KG1 (cell line): ENCODE measurements around the gene WNT9B.

Source experiments
- DNase-seq: peaks from one replicate; lab custom pipeline; 2025; lab: John Stamatoyannopoulos, UW

WNT9B gene

DNA sequence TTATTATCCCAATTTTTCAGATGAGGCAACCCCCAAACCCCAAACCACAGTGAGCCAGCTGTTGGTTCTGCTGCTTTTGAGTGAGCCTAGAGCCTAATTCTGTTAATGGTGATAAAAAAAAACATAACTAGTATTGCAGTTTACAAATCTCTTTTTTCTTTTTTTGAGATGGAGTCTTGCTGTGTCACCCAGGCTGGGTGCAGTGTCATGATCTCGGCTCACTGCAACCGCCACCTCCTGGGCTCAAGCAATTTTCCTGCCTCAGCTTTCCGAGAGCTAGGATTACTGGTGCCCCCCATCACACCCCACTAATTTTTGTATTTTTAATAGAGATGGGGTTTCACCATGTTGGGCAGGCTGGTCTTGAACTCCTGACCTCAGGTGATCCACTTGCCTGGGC lies 3.1 kb downstream of the WNT9B start:
- DNase-seq: no peak

- DNase-seq: no peak
Measured at GRCh38 chr17:46854948-46855347, 3.6 kb downstream of the WNT9B start.

- DNase-seq: no peak
Measured at GRCh38 chr17:46857600-46857999, 6.2 kb downstream of the WNT9B start.

DNA sequence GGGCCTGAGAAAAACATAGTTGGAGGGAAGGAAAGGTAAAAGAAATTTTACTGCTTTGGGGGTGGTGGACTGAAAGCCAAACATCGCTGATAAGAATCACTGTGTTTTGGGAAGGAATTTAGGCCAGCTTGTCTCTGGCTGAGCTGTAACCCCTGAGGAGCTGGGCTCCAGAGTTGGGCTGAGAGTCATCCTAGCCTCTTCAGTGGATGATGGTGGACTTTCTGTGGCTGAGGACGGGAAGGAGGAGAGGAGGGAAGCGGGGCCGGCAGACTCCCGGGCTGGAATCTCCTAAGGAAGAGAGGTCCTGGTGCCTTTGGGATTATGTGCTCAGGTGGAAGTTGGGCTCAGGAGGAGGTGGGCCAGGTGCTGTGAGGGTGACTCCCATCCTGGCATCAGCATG lies 8.6 kb downstream of the WNT9B start:
- no peak for DNase-seq

DNA sequence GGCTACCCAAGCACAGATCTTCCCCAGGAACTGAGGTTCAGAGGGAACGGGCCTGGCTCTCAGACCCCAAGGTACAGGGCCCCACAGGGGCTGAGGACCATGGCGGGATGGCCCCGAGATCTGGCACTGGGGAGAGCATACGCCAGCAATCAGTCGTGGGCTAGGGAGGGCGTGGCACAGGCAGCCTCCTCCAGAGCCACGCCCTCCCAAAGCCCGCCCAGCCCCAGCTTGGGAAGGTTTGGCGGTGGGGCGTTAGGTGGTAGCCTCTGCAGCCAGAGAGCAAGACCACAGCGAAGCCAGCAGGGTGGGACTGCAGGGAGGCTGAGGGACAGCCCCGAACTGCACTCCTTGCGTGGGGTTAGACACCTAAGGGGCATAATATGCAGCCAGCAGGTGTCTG lies 11.6 kb downstream of the WNT9B start:
- DNase-seq: no peak

- no peak for DNase-seq
Measured at GRCh38 chr17:46863383-46864121, 12.2 kb downstream of the WNT9B start.

DNA sequence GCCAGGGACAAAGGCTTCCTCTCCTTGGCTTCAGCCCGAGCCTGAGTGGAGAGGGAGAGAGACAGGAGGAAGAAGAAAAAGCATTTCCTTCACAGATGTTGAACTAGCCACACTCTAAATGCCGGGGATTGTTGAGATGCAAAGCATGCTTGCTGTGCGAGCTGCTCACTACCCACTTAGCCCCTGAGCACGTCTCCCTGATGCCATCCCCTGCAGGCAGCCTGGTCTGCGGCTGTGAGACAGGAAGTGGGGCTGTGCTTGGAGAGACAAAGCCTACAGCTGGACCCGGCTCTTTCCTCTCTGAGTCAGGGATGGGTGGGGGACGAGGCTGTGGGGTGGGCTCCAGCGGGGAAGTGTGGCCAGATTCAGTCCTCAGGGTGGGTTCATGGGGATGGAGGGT lies 13.7 kb downstream of the WNT9B start:
- DNase-seq: no peak

DNA sequence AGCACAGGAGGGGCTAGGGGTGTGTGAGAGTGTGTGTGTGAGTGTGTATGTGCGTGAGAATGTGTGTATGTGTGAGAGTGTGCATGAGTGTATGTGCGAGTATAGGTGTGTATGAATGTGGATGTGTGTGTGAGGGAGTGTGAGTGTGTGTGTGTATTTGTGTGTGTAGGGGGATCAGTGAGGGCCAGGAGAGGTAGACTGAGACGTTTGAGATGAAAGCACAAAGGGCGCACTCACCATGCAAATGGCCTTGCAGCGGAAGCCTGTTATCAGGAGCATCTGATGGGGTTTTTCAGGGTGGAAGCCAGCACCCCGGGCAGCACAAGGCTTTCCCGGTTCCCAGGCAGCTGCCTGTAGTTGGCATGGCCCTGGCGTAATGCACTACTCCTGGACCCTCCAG lies 14.9 kb downstream of the WNT9B start:
- DNase-seq: no peak

DNA sequence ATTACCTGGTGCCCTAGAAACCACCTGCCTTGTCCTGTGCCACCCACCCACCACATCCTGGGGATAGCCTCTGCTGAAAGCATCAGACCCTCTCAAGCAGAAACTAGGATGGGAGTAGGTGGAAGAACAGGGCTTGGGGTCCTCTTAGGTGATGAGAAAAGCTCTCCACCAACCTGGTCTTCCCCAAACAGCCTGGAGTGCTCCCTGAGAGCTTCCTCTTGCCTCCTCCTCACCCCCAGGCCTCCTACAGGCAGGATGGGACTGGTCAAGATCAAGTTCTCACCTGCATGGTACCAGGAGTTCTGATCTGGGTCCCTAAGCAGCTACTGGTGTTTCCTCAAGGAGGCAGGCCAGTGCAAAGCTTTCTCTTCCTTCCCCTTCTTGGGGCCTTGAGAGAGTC lies 15.4 kb downstream of the WNT9B start:
- DNase-seq: no peak

DNA sequence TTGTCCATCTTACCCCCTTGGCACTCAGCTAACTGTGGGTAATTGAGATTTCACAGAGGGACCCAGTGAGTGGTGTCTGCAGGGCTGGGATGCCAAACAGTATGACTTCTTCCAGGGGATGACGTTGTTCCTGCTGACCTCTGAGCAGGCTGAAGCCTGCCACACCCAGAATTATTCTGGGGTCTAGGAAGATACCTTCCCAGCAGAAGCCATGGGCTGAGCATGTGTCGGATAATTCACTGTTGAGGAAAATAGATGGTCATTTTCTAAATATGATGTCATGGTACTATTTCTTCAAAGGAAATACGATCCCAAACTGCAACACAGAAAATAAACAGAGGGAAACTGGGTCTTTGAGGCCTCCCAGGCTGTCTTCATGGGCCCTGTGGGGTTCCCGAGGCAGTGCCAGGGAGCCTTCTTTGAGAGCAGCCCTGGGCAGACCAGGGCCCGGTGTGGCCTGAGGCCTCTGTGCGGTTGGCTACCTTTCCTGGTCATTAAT lies 17.4 kb downstream of the WNT9B start:
- DNase-seq: no peak

- no peak for DNase-seq
Measured at GRCh38 chr17:46869296-46869695, 17.9 kb downstream of the WNT9B start.

DNA sequence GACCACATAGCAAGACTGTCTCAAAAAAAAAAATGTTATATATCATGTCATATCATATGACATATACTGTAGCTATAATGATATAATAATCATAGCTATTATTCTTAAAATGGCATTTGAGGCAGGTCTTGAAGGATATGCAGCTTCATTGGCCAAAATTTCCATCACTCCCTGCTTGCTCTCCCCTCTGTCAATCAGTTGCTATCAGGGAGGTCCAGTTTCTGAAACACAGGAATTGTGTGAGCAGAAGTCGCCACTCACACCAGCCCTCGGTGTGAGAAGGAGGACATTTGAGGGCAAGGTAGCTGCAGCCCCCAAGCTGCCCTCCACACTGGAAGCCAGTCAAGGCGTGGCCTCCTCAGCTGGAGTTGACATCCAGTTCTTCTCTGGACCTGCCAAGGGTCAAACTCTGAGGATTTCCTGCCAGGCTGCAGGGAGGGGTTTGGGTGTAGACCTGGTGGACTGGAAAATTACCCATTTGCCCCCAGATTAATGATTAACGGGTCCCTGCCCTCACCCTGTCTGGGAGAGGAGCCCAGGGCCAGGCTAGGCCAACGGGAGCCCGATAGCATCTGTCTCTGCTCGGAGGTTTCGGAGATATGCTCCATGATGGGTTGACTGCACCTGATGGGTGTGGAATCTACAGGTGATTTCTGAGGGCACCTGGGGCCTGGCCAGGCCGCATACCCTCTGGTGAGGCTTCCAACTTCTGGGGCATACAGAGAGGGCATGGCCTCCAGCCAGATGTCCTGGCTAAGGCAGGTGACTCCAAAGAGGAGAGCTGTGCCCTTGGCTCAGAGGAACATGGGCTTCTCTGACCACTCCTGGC lies 18.8 kb downstream of the WNT9B start:
- no peak for DNase-seq

DNA sequence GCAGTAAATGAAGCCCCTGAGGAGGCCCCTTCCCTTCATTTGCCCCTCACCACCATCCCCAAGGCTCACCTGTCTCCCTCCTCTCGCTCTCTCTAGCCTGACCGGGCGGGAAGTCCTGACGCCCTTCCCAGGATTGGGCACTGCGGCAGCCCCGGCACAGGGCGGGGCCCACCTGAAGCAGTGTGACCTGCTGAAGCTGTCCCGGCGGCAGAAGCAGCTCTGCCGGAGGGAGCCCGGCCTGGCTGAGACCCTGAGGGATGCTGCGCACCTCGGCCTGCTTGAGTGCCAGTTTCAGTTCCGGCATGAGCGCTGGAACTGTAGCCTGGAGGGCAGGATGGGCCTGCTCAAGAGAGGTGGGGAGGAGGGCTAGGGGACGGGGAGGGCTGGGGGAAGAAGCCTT lies 21.0 kb downstream of the WNT9B start:
- DNase-seq: no peak

GRCh38 chr17:46873941-46874645 lies 22.7 kb downstream of the WNT9B start:
- DNase-seq: no peak

GRCh38 chr17:46874906-46875305 lies 23.5 kb downstream of the WNT9B start:
- DNase-seq: no peak

DNA sequence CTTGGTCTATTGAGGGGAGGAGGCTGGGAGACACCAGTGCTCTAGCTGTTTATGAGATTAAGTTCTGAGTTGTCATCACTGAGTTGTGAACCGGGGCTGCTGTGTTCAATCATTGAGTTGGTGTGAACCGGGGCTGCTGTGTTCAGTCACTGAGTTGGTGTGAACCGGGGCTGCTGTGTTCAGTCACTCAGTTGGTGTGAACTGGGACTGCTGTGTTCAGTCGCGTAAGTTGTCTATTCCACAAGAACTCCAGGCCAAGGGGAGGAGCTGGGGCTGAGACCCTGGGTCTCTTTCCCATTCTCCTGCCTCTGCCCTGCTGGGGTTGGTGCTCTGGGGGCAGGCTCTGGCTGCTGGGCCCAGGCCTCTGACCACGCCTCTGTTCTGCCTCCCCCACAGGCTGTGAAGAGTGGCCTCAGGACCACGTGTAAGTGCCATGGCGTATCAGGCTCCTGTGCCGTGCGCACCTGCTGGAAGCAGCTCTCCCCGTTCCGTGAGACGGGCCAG lies 24.5 kb downstream of the WNT9B start:
- DNase-seq: no peak

DNA sequence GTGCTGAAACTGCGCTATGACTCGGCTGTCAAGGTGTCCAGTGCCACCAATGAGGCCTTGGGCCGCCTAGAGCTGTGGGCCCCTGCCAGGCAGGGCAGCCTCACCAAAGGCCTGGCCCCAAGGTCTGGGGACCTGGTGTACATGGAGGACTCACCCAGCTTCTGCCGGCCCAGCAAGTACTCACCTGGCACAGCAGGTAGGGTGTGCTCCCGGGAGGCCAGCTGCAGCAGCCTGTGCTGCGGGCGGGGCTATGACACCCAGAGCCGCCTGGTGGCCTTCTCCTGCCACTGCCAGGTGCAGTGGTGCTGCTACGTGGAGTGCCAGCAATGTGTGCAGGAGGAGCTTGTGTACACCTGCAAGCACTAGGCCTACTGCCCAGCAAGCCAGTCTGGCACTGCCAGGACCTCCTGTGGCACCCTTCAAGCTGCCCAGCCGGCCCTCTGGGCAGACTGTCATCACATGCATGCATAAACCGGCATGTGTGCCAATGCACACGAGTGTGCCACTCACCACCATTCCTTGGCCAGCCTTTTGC lies 25.0 kb downstream of the WNT9B start:
- DNase-seq: no peak

- DNase-seq: no peak
Measured at GRCh38 chr17:46876926-46877325, 25.5 kb downstream of the WNT9B start.

DNA sequence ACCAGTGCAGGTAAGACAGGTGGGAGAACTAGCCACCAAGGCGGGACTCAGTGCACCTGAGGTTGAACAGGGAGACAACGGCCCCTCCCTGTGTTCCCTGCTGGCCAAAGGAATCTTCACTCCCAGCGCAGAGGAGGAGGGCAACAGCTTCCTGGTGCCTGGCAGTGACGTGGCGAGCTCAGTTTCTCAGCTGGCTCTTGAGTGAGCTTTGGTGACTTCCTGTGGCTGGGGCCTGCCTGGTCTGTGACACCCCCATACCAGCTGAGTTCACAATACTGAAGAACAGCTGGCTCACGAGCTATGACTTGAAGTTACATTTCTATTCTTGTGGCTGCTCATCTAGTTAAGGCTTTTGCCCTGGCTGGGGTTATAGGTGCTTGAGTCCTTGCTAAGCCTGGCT lies 26.1 kb downstream of the WNT9B start:
- no peak for DNase-seq

- no peak for DNase-seq
Measured at GRCh38 chr17:46878055-46878454, 26.7 kb downstream of the WNT9B start.

DNA sequence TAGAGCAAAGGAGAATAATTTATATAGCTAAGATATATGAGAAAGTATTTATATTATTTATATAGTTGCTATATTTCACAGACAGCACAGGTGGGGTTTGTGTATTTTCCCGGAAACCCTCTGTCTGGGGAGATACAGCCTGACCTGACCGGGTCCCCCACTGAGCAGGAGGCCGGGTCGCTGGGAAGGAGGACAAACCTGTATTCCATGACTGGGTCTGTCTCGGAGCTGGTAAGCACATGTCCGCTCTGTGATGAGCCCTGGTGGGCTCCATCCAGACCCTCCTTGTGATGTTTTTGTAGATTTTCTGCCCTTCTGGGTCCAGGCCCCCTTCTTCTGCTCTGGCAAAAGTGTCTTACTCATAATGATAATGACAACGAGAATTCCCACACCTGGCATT lies 27.7 kb downstream of the WNT9B start:
- DNase-seq: no peak

GRCh38 chr17:46881015-46881414 lies 29.6 kb downstream of the WNT9B start:
- DNase-seq: no peak
